GM12892 (cell line): Measurements from ENCODE around the gene ALKBH3.

Experiments
- POLR2A ChIP-seq: IDR thresholded peaks from 2 replicates; pipeline ENCODE4 v1.6.1; 2011; ENCODE audit warnings: low read depth, low read length, control low read depth
- POLR2AphosphoS5 ChIP-seq: IDR thresholded peaks from 2 replicates; pipeline ENCODE4 v1.6.1; 2011; ENCODE audit warnings: low read depth, low read length, control low read depth
- TAF1 ChIP-seq: IDR thresholded peaks from 2 replicates; pipeline ENCODE4 v1.6.1; 2011; ENCODE audit warnings: low read depth, mild to moderate bottlenecking, control low read depth, low read length, borderline replicate concordance

- TF ChIP-seq TAF1 (no peak), POLR2A (no peak), POLR2AphosphoS5 (no peak)
Observed at GRCh38 chr11:43969543-43969942, 88.9 kb downstream of the ALKBH3 start.
